Measurements from ENCODE around the gene SLC38A9.

- TF ChIP-seq MYC (IDR thresholded peaks at IDR 0.05; ENCODE audit: low read depth, low read length) = no peak
- no peak for TF ChIP-seq MYC (CRISPR knock-in tag; IDR thresholded peaks at IDR 0.05; ENCODE audit: borderline replicate concordance, low read depth)
- no peak for TF ChIP-seq KLF13 (tag; IDR thresholded peaks at IDR 0.05; ENCODE audit: borderline replicate concordance, low read depth)
- no peak for TF ChIP-seq ZNF589 (CRISPR knock-in tag; IDR thresholded peaks at IDR 0.05; ENCODE audit: low read depth)
These were observed 114.8 kb downstream of the SLC38A9 start for GRCh38 chr5:55597014-55597981.
